ENCODE data around the gene ZBTB20. TPM values are rescaled to one million over a fixed set of nuclear protein-coding genes. Genes with fewer than 3 reads are reported as not detected.

Gene ZBTB20
- total and polyA plus RNA-seq, 9 donors, result 4.3 to 160 (median 107) TPM

DNA sequence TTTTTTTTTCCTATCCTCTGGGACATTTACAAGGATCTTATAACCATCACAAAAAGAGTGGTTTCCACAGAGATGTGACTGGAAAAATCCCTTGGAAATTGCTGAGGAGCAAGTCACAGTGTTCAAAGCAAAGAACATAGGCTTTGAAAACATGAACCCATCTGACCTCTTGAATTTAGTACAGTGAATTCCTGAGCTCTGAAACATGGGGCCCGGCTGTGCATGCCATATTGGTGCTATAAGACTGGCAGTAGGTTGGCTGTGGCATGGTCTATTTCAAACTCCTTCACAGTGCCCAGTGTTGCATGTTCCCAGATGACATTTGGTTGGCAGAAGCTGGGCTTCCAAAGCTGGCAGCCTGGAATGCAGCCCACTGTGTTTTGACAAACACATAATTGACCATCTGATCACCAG, 651.1 kb downstream of the ZBTB20 start:
- WGBS, 3 donors, result 67 to 89% (median 71%) methylated on average over 1 of the region's 1 CpG
- intact Hi-C loops (cut with DNase I), result no loop called here
- Histone ChIP-seq H3K36me3 (no peaks in the 10 kb centered on the region), H3K4me1 (ENCODE audit: insufficient read depth) (peaks cover 4% of the 10 kb centered on the region), H3K27ac (no peak overlapping the region), H3K4me3 (no peak overlapping the region), H3K9me3 (no peaks in the 10 kb centered on the region), H3K27me3 (no peaks in the 10 kb centered on the region)
- no peak for TF ChIP-seq POLR2A (IDR thresholded peaks at IDR 0.05)
- no peak for TF ChIP-seq EP300 (IDR thresholded peaks at IDR 0.05)
- TF ChIP-seq, protein P1, sequence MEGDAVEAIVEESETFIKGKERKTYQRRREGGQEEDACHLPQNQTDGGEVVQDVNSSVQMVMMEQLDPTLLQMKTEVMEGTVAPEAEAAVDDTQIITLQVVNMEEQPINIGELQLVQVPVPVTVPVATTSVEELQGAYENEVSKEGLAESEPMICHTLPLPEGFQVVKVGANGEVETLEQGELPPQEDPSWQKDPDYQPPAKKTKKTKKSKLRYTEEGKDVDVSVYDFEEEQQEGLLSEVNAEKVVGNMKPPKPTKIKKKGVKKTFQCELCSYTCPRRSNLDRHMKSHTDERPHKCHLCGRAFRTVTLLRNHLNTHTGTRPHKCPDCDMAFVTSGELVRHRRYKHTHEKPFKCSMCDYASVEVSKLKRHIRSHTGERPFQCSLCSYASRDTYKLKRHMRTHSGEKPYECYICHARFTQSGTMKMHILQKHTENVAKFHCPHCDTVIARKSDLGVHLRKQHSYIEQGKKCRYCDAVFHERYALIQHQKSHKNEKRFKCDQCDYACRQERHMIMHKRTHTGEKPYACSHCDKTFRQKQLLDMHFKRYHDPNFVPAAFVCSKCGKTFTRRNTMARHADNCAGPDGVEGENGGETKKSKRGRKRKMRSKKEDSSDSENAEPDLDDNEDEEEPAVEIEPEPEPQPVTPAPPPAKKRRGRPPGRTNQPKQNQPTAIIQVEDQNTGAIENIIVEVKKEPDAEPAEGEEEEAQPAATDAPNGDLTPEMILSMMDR (IDR thresholded peaks at IDR 0.05), result no peak
- no peak for DNase-seq

DNA sequence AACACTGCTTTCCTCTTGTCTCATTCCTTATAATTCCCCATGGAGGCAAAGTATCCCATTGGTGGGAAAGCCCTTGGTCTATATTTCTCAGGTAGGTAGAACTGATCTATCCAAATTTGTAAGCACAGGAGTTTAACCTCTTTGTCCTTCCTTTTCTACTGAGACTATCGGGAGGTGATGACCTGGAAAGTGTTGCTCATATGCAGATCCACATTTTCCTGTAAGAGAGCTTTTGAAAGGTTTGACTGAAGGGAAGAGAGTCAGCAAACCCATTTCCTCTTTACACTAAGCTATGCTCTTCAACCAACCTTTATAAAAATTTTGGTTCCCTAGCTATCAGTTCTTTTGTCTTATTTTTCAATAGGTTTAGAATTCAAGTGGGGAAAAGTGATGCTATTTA, 652.6 kb downstream of the ZBTB20 start:
- TF ChIP-seq, protein P1 (IDR thresholded peaks at IDR 0.05), result no peak
- TF ChIP-seq POLR2A (IDR thresholded peaks at IDR 0.05), result no peak
- TF ChIP-seq EP300 (IDR thresholded peaks at IDR 0.05), result no peak
- 77 to 94% (median 92%) methylated on average over 1 of the region's 1 CpG for WGBS, 3 donors
- intact Hi-C loops (cut with DNase I), result no loop called here
- Histone ChIP-seq H3K27me3 (no peaks in the 10 kb centered on the region), H3K27ac (no peak overlapping the region), H3K9me3 (no peaks in the 10 kb centered on the region), H3K36me3 (no peaks in the 10 kb centered on the region), H3K4me3 (no peak overlapping the region), H3K4me1 (ENCODE audit: insufficient read depth) (peaks cover 4% of the 10 kb centered on the region)
- no peak for DNase-seq

DNA sequence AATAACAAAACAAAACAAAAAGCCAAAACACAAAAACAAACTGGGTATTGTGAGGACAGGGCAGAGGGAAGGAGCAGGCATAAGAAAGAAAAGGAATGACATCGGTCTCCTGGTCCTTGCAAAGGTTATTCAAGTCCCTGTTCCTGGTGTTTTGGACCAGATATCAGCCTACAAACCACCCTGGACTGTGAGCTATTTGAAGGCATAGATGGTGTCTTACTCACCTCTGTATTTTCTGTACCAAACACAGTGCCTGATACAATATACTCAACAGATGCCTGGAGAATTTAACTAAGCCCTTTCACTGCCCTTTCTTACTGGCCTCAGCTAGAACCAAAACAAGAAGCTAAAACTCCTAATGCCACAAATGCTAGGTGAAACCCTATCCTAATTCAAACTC, 656.3 kb downstream of the ZBTB20 start:
- Histone ChIP-seq H3K4me1 (ENCODE audit: insufficient read depth) (no peaks in the 10 kb centered on the region), H3K4me3 (no peak overlapping the region), H3K9me3 (no peaks in the 10 kb centered on the region), H3K36me3 (no peaks in the 10 kb centered on the region), H3K27ac (no peak overlapping the region), H3K27me3 (no peaks in the 10 kb centered on the region)
- no peak for TF ChIP-seq EP300 (IDR thresholded peaks at IDR 0.05)
- TF ChIP-seq POLR2A (IDR thresholded peaks at IDR 0.05), result no peak
- TF ChIP-seq, protein P1 (IDR thresholded peaks at IDR 0.05), result no peak
- intact Hi-C loops (cut with DNase I), result no loop called here
- WGBS, 3 donors, result 0 to 97% (median 91%) methylated on average over 1 of the region's 1 CpG
- no peak for DNase-seq

DNA sequence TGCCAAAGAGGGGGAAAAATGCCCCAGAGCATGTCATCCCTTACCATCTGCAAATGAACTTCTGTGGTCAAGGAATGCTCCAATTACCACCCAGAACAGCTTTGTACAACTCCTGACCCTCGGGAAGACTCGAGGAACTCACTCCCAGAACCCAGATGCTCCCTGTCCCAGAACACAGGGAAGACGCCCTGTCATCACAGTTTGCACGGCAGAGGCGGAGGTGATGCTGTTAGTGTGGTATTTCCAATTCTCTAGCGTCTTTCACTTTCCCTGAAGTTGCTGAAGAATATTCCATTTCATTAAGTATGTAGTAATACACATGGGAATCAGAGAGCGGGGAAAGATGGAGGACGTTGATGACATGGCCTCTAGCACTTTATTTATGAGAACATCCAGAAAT, 659.6 kb downstream of the ZBTB20 start:
- no peaks in the 10 kb centered on the region for H3K9me3 ChIP-seq
- H3K4me3 ChIP-seq, result no peak overlapping the region
- H3K36me3 ChIP-seq, result no peaks in the 10 kb centered on the region
- no peaks in the 10 kb centered on the region for H3K27me3 ChIP-seq
- no peaks in the 10 kb centered on the region for H3K4me1 ChIP-seq (ENCODE audit: insufficient read depth)
- 94 to 98% (median 97%) methylated on average over 8 of the region's 8 CpGs for WGBS, 3 donors
- intact Hi-C loops (cut with DNase I), result no loop called here
- DNase-seq, result no peak
- no peak overlapping the region for H3K27ac ChIP-seq
- TF ChIP-seq, protein P1 (IDR thresholded peaks at IDR 0.05), result no peak
- TF ChIP-seq POLR2A (IDR thresholded peaks at IDR 0.05), result no peak
- TF ChIP-seq EP300 (IDR thresholded peaks at IDR 0.05), result no peak
